Endothelial cell of umbilical vein (primary cell): Measurements from ENCODE around the gene ATXN7L1. TPM values are rescaled to one million over a fixed set of nuclear protein-coding genes. Genes with fewer than 3 reads are reported as not detected.

Source experiments
- BruUV-seq: library from RNA; stranded (reverse); fragments of 400-500 nt; replicated peaks from 2 replicates; lab custom pipeline; 2021; lab: Mats Ljungman, UMichigan
- CTCF ChIA-PET: fragments of 300-600, 350-600 bp; sonication (Branson Sonifier 250); formaldehyde crosslinking; loops from one replicate; lab custom pipeline; 2021; ENCODE audit warnings: antibody characterized with exemption, inconsistent platforms; lab: Charles Lee
- POLR2A ChIA-PET: fragments of 300-600, 350-600 bp; sonication (Branson Sonifier 250); formaldehyde crosslinking; loops from one replicate; lab custom pipeline; 2021; ENCODE audit warnings: antibody characterized with exemption, inconsistent platforms; lab: Charles Lee
- DNase-seq: peaks from one replicate; pipeline ENCODE4 v3.0.0-alpha.2; 2011; ENCODE audit warnings: low read depth, low spot score
- FAIRE-seq: peaks from 2 replicates; lab custom pipeline; 2011; peaks lifted over from hg19 to GRCh38; lab: Jason Lieb, UNC
- H2AFZ ChIP-seq: 2 replicates; pipeline ENCODE4 v1.6.0; 2012; ENCODE audit warnings: low read depth, low read length, control low read depth, inconsistent platforms
- H3K27ac ChIP-seq: 2 replicates; pipeline ENCODE4 v1.5.1; 2011; ENCODE audit warnings: low read depth, mild to moderate bottlenecking, control low read depth, low read length, moderate library complexity; ENCODE audit not compliant: insufficient read depth
- H3K27me3 ChIP-seq, 2 experiments: 2 replicates each; pipeline versions ENCODE4 v1.6.0 to v1.6.1; 2011; ENCODE audit warnings: low read length in 2 of 2, mixed read lengths in 1 of 2; ENCODE audit not compliant: control insufficient read depth in 2 of 2, insufficient read depth in 2 of 2
- H3K36me3 ChIP-seq, 2 experiments: 2 replicates in 1 of 2; 3 replicates in 1 of 2; pipeline ENCODE4 v1.5.1; 2011; ENCODE audit warnings: low read length in 2 of 2, mild to moderate bottlenecking in 1 of 2, moderate library complexity in 1 of 2; ENCODE audit not compliant: control insufficient read depth in 2 of 2, insufficient read depth in 2 of 2; ENCODE audit errors: extremely low read depth in 1 of 2
- H3K4me1 ChIP-seq: 3 replicates; pipeline ENCODE4 v1.5.1; 2011; ENCODE audit warnings: mild to moderate bottlenecking, low read length; ENCODE audit not compliant: control insufficient read depth, insufficient read depth; ENCODE audit errors: extremely low read depth
- H3K4me2 ChIP-seq: 2 replicates; pipeline ENCODE4 v1.6.1; 2011; ENCODE audit warnings: low read length, control low read depth, mixed read lengths; ENCODE audit not compliant: insufficient read depth
- H3K4me3 ChIP-seq, 3 experiments: fragments of 200-600 bp in 1 of 3; sonication (generic), shearing (Covaris generic) in 1 of 3; replicated peaks in 1 of 3; 2 replicates each; pipeline ENCODE4 v1.5.1; 2011 to 2016; ENCODE audit warnings: control low read depth in 3 of 3, low read length in 3 of 3, mild to moderate bottlenecking in 2 of 3, inconsistent platforms in 1 of 3, low read depth in 1 of 3, moderate library complexity in 1 of 3; ENCODE audit not compliant: insufficient read depth in 1 of 3
- H3K79me2 ChIP-seq: 2 replicates; pipeline ENCODE4 v1.6.0; 2012; ENCODE audit warnings: low read length, inconsistent platforms; ENCODE audit not compliant: control insufficient read depth, insufficient read depth
- H3K9ac ChIP-seq: replicated peaks from 2 replicates; pipeline ENCODE3; 2011; ENCODE audit warnings: low read length, control low read depth; ENCODE audit not compliant: insufficient read depth; ENCODE audit errors: extremely low read depth
- H3K9me1 ChIP-seq: replicated peaks from 3 replicates; pipeline ENCODE4 v1.6.0; 2011; ENCODE audit warnings: mild to moderate bottlenecking, low read length; ENCODE audit not compliant: control insufficient read depth, insufficient read depth; ENCODE audit errors: extremely low read depth
- H3K9me3 ChIP-seq: replicated peaks from 2 replicates; pipeline ENCODE4 v1.5.1; 2012; ENCODE audit warnings: low read length, inconsistent platforms; ENCODE audit not compliant: control insufficient read depth, insufficient read depth
- H4K20me1 ChIP-seq: replicated peaks from 2 replicates; pipeline ENCODE3; 2011; ENCODE audit warnings: mild to moderate bottlenecking, low read length; ENCODE audit not compliant: control insufficient read depth, insufficient read depth; ENCODE audit errors: extremely low read depth
- CTCF ChIP-seq, 2 donors: IDR thresholded peaks; 1 replicate in 1 of 2; 2 replicates in 1 of 2; pipeline ENCODE4 v1.5.1; 2011; ENCODE audit warnings: low read length in 2 of 2, mild to moderate bottlenecking in 2 of 2, moderate library complexity in 2 of 2, control low read depth in 1 of 2, inconsistent platforms in 1 of 2, low read depth in 1 of 2; ENCODE audit not compliant: insufficient read depth in 1 of 2; ENCODE audit errors: extremely low read depth in 1 of 2
- EZH2 ChIP-seq: IDR thresholded peaks from 2 replicates; pipeline ENCODE4 v1.6.1; 2012; ENCODE audit warnings: borderline replicate concordance, low read depth, mild to moderate bottlenecking, moderate library complexity, low read length, inconsistent platforms; ENCODE audit not compliant: severe bottlenecking
- FOS ChIP-seq: IDR thresholded peaks from 2 replicates; pipeline ENCODE4 v1.6.1; 2011; ENCODE audit warnings: mild to moderate bottlenecking, low read length, moderate library complexity, borderline replicate concordance; ENCODE audit not compliant: insufficient read depth
- GATA2 ChIP-seq: IDR thresholded peaks from 2 replicates; pipeline ENCODE4 v1.7.0; 2011; ENCODE audit warnings: low read depth, mild to moderate bottlenecking, moderate library complexity, mixed read lengths, low read length; ENCODE audit not compliant: insufficient read length, insufficient read depth
- JUN ChIP-seq: IDR thresholded peaks from 2 replicates; pipeline ENCODE4 v1.6.1; 2011; ENCODE audit warnings: borderline replicate concordance, low read depth; ENCODE audit not compliant: insufficient read length, insufficient read depth
- MAX ChIP-seq: IDR thresholded peaks from 2 replicates; pipeline ENCODE4 v1.6.1; 2011; ENCODE audit not compliant: insufficient read depth, insufficient read length
- MYC ChIP-seq: IDR thresholded peaks from one replicate; pipeline ENCODE4 v1.6.1; 2011; ENCODE audit warnings: mild to moderate bottlenecking, low read depth, low read length
- POLR2A ChIP-seq: IDR thresholded peaks from 2 replicates; pipeline ENCODE4 v1.6.1; 2012; ENCODE audit warnings: low read depth, mild to moderate bottlenecking, control low read depth, low read length
- POLR2AphosphoS5 ChIP-seq: IDR thresholded peaks from 2 replicates; pipeline ENCODE4 v1.6.1; 2012; ENCODE audit warnings: low read depth, mild to moderate bottlenecking, control low read depth, low read length, moderate library complexity; ENCODE audit not compliant: insufficient read depth
- dilution Hi-C: fragments of 300-500 bp; cut with MboI; formaldehyde crosslinking; loops from one replicate; pipeline ENCODE4 v1.15.0; 2019; ENCODE audit warnings: low sequenced_read_pairs; ENCODE audit not compliant: extremely low pct_ligation_motif_present
- intact Hi-C: fragments of 100-400 bp; cut with micrococcal nuclease; formaldehyde crosslinking; loops from one replicate; pipeline ENCODE4 v1.10.0; 2022
- polyA plus RNA-seq, 4 experiments: library from polyadenylated mRNA; depleted of rRNA in 3 of 4; stranded (reverse) in 3 of 4; unstranded in 1 of 4; fragments of >200 nt; gene quantifications; 2 replicates each; pipeline versions ENCODE4 v1.2.1 to v1.2.3, GENCODE V29; 2011 to 2012; ENCODE audit warnings: missing spikeins in 1 of 4
- total RNA-seq: library from RNA; stranded (reverse); gene quantifications from 2 replicates; pipeline ENCODE4 v1.2.3, GENCODE V29; 2021

Gene ATXN7L1
- total and polyA plus RNA-seq, 2 donors (not counting 3 experiments of a cell fraction or from before 2014, with no cell fraction given), result 4.6 to 15.6 TPM

DNA sequence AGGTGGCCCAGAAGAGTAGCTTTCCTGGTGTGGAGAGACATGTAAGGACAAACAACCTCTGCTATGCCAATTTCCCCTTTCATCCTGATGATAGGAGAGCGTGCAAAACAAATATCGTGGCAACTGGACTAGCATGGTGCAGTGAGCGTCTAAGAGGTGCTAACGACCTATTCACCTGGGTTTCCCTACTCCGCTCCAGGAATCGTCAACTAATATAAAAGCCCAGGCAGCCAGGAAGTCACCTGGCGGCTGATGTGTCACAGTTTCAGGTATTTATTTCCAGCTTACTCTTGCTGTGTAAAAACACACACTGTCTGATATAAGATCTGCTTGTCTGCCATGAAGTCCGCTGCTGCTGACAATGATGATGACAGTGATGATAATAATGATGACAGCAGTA lies 238.6 kb downstream of the ATXN7L1 start:
- Histone ChIP-seq H3K27me3 (no peaks in the 10 kb centered on the region), H3K27ac (no peak overlapping the region), H3K9me3 (no peaks in the 10 kb centered on the region), H2AFZ (no peak overlapping the region), H3K79me2 (no peaks in the 10 kb centered on the region), H3K9me1 (no peaks in the 10 kb centered on the region), H4K20me1 (no peaks in the 10 kb centered on the region), H3K4me3 (no peak overlapping the region), H3K4me1 (no peaks in the 10 kb centered on the region), H3K4me2 (no peak overlapping the region), H3K9ac (no peak overlapping the region), H3K36me3 (peaks cover 0 to 23% of the 10 kb centered on the region in 2 experiments)
- no peak for DNase-seq
- ChIA-PET POLR2A (no interaction called here), CTCF (no interaction called here)
- intact Hi-C loops (no loop called here), dilution Hi-C loops (no loop called here)
- TF ChIP-seq MAX (no peak), FOS (no peak), CTCF (IDR thresholded peaks at IDR 0.05; ENCODE audit: extremely low read depth in 1 of 2, insufficient read depth in 1 of 2, low read depth in 1 of 2, low read length in 2 of 2) (no peak), POLR2AphosphoS5 (no peak), POLR2A (no peak), GATA2 (no peak), MYC (no peak), EZH2 (no peak), JUN (no peak)
- no peak for FAIRE-seq
- BruUV-seq, result no TSS peak
